Calu3 (cell line): ENCODE results near the gene ANKS1B. TPM values are rescaled to one million over a fixed set of nuclear protein-coding genes. Genes with fewer than 3 reads are reported as not detected.

Experiments used
- BruUV-seq: library from RNA; stranded (reverse); fragments of 400-500 nt; replicated peaks from 2 replicates; lab custom pipeline; 2021; lab: Mats Ljungman, UMichigan
- CTCF ChIA-PET: fragments of 300-600 bp; sonication (Branson Sonifier 250); formaldehyde crosslinking; loops from one replicate; lab custom pipeline; 2022; ENCODE audit warnings: antibody characterized with exemption; lab: Charles Lee
- DNase-seq: peaks from one replicate; pipeline ENCODE4 v3.0.0; 2022
- H3K27ac Mint-ChIP-seq: one replicate; pipeline ENCODE4 v1.8.0; 2022; ENCODE audit warnings: mixed read lengths; ENCODE audit not compliant: unreplicated experiment
- H3K27me3 Mint-ChIP-seq: one replicate; pipeline ENCODE4 v1.8.0; 2022; ENCODE audit warnings: mixed read lengths; ENCODE audit not compliant: unreplicated experiment
- H3K36me3 Mint-ChIP-seq: one replicate; pipeline ENCODE4 v1.8.0; 2022; ENCODE audit warnings: mild to moderate bottlenecking, moderate library complexity, mixed read lengths; ENCODE audit not compliant: insufficient read depth, unreplicated experiment
- H3K4me1 Mint-ChIP-seq: one replicate; pipeline ENCODE4 v1.8.0; 2022; ENCODE audit warnings: mild to moderate bottlenecking, low read depth, mixed read lengths; ENCODE audit not compliant: unreplicated experiment
- H3K4me3 Mint-ChIP-seq: one replicate; pipeline ENCODE4 v1.8.0; 2022; ENCODE audit warnings: mild to moderate bottlenecking, low read depth, moderate library complexity, mixed read lengths; ENCODE audit not compliant: unreplicated experiment
- H3K9me3 Mint-ChIP-seq: one replicate; pipeline ENCODE4 v1.8.0; 2022; ENCODE audit warnings: low read depth, mixed read lengths; ENCODE audit not compliant: unreplicated experiment
- intact Hi-C: fragments of 100-400 bp; cut with micrococcal nuclease; formaldehyde crosslinking; loops from one replicate; pipeline ENCODE4 v1.10.0; 2022; ENCODE audit not compliant: unreplicated experiment
- total RNA-seq: library from RNA; stranded (reverse); gene quantifications from 2 replicates; pipeline ENCODE4 v1.2.3, GENCODE V29; 2022
- TF ChIP-seq, protein P1 (sequence below): fragments of 200-600 bp; IDR thresholded peaks from one replicate; pipeline ENCODE4 v1.8.0; 2022; ENCODE audit warnings: antibody characterized with exemption; ENCODE audit not compliant: unreplicated experiment

ANKS1B gene
- total RNA-seq, 1 experiment from 2014 or later, result 1.7 TPM

DNA sequence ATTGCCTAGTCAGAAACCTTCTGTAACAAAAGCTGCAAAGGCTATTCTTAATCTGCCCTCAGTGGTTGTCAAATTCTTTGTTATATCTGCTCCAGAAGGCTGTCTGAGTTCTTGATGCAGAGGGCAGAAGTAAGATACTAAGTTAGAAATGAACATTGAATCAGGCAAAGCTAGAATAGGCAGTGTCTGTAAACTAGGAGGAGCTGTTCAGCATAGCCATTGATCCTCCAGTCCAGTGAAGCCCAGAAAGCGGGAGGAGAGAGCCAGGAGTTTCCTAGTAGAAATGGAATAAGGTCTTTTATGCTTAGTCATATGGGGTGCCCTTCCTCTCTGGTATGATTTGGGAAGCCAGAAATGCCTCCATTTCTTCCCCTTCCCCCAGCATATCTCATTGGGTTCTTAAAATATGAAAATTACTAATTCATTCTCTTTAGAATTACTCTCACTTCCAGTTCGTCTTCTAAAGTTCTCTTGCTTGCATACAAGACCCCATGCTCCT, 1263.5 kb downstream of the ANKS1B start:
- no peak overlapping the region for H3K4me3 Mint-ChIP-seq
- H3K27me3 Mint-ChIP-seq, result no peaks in the 10 kb centered on the region
- no TSS peak for BruUV-seq
- peaks cover 5% of the 10 kb centered on the region for H3K36me3 Mint-ChIP-seq
- intact Hi-C loops, result no loop called here
- CTCF ChIA-PET, result interaction anchor here (0.9 kb wide), 1 partner anchor 9 kb away, joined by 4 read pairs; no protein-coding TSS in a partner anchor
- no peak overlapping the region for H3K27ac Mint-ChIP-seq
- H3K4me1 Mint-ChIP-seq, result no peaks in the 10 kb centered on the region
- TF ChIP-seq, protein P1, sequence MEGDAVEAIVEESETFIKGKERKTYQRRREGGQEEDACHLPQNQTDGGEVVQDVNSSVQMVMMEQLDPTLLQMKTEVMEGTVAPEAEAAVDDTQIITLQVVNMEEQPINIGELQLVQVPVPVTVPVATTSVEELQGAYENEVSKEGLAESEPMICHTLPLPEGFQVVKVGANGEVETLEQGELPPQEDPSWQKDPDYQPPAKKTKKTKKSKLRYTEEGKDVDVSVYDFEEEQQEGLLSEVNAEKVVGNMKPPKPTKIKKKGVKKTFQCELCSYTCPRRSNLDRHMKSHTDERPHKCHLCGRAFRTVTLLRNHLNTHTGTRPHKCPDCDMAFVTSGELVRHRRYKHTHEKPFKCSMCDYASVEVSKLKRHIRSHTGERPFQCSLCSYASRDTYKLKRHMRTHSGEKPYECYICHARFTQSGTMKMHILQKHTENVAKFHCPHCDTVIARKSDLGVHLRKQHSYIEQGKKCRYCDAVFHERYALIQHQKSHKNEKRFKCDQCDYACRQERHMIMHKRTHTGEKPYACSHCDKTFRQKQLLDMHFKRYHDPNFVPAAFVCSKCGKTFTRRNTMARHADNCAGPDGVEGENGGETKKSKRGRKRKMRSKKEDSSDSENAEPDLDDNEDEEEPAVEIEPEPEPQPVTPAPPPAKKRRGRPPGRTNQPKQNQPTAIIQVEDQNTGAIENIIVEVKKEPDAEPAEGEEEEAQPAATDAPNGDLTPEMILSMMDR, result no peak
- DNase-seq, result no peak
- no peaks in the 10 kb centered on the region for H3K9me3 Mint-ChIP-seq

DNA sequence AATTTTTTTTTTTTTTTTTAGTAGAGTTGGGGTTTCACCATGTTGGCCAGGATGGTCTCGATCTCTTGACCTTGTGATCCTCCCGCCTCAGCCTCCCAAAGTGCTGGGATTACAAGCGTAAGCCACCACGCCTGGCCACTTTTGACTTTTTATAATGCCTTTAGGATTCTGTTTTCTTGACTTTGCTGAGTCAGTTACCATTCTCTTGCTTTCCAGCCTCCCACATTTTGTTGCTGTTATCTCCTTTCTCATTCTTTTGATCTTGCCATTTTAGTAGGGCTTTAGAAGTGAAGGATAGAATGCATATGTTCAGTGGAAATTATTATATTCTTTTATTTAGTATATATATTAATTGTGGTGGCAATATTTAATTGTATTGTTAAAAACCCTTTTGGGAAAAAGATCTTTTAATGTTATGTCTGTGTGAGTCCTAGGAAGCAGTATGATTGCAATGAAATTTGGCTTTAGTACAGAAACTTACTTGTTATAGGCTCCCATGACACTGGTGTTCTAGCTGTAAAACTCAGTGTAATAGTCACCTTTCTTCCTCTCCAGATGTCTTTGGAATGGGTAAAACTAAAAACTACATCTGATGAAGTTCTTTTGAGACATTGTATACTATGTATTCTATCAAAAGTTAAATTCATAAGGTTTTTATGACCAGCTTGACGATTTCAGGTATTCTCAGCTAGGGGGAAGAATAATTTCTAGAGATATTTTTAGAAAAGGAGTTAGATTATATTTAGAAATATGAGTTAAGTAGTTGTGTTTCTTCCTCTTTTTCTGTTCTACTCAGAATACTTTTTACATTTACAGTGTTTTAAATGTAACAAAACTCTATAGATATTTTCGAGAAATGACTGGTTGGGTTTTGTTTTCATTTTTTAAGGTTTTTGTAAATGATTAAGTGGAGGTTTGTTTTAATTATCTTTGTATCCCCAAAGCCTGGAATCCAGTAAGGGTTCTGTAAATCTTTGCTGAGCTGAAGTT, 1264.9 kb downstream of the ANKS1B start:
- TF ChIP-seq, protein P1, result no peak
- intact Hi-C loops, result no loop called here
- Mint-ChIP-seq H3K27me3 (no peaks in the 10 kb centered on the region), H3K9me3 (no peaks in the 10 kb centered on the region), H3K4me1 (no peaks in the 10 kb centered on the region), H3K36me3 (peaks cover 5% of the 10 kb centered on the region), H3K4me3 (no peak overlapping the region), H3K27ac (no peak overlapping the region)
- CTCF ChIA-PET, result interaction anchor here (0.9 kb wide), 1 partner anchor 7 kb away, joined by 4 read pairs; no protein-coding TSS in a partner anchor
- no TSS peak for BruUV-seq
- DNase-seq, result no peak

DNA sequence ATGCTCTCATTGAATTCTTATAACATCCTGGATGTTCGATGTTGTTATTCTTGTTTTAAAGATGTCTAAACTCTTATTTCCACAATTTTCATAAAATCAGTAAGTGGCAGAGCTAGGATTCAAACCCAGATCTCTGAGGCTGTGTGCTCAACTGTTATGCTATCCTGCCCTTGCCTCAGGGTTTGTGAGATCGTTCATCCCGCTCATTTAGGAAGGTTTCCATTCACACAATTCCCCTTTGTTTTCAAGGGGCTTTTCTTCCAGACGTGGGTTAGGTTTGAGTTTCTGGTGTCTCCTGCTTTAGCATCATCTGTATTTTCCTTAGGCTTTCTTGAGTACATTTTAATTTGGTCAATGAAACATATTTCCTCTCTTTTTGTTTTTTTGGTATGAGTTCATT, 1270.3 kb downstream of the ANKS1B start:
- no peaks in the 10 kb centered on the region for H3K27me3 Mint-ChIP-seq
- no peak overlapping the region for H3K4me3 Mint-ChIP-seq
- DNase-seq, result no peak
- no TSS peak for BruUV-seq
- intact Hi-C loops, result no loop called here
- H3K27ac Mint-ChIP-seq, result no peak overlapping the region
- CTCF ChIA-PET, result no interaction called here
- H3K4me1 Mint-ChIP-seq, result no peaks in the 10 kb centered on the region
- TF ChIP-seq, protein P1, result no peak
- peaks cover 4% of the 10 kb centered on the region for H3K36me3 Mint-ChIP-seq
- H3K9me3 Mint-ChIP-seq, result no peaks in the 10 kb centered on the region

DNA sequence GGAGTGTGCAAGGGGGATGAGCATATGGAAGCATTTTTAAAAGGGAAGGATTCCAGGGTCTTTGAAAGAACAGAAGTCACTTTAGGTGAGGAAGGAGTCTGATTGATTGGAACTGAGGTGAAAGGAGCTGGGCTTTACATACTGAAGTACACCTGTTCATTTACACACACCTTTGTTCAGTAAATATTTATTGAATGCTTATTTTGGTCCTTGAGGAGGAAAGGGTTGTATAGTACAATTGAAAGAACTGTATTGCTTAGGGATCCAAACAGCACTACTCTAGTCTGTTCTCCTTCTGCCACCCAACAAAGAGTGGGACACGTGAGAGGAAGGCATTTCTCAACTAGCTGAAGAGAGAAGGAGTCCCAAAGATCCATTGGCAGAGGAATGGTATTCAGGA, 1275.7 kb downstream of the ANKS1B start:
- no peaks in the 10 kb centered on the region for H3K27me3 Mint-ChIP-seq
- H3K4me3 Mint-ChIP-seq, result no peak overlapping the region
- H3K9me3 Mint-ChIP-seq, result no peaks in the 10 kb centered on the region
- H3K36me3 Mint-ChIP-seq, result no peaks in the 10 kb centered on the region
- CTCF ChIA-PET, result interaction anchor here (0.6 kb wide), 1 partner anchor 151 kb away, joined by 3 read pairs; no protein-coding TSS in a partner anchor
- no TSS peak for BruUV-seq
- H3K4me1 Mint-ChIP-seq, result no peaks in the 10 kb centered on the region
- H3K27ac Mint-ChIP-seq, result no peak overlapping the region
- TF ChIP-seq, protein P1, result no peak
- intact Hi-C loops, result no loop called here
- no peak for DNase-seq
